ENCODE results near the gene OGA. TPM values are rescaled to one million over a fixed set of nuclear protein-coding genes. Genes with fewer than 3 reads are reported as not detected.

OGA gene
- total and polyA plus RNA-seq, 5 donors, result 41.1 to 96.4 (median 79.7) TPM

DNA sequence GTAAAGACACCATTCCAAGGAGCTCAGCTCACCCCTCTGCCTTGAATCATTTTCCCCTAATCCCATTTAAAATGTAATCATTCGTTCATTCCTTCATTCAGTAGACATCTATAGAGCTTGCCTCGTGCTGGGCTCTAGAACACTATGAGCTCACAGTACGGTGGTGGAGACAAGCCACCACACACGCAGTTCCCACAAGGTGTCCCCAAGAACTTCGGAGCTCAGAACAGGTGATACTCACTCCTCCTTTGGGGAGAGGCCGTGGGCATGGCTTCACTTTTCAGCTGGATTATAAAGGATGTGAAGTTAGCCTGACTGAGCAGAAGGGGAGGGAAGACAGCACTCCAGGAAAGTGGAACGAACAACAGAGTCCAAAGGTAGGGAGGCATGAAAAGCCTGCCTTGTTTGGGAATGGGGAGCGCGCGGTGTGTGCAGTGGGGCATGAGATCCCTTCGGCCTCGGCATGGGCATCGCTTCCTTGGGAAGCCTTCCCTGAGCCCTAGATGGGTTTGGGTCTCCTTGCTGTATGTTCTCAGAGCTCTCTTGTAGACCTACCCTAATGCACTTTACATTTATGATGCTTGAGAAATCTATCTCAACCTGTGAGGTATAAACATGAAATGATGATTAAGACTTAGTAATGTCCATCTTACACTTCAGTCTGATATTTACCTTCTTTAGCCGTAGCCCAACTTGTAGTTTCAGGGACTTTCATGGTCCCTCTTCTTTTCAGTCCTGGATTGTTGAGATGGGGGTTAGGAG lies 809 bp upstream of the OGA start:
- no peaks in the 10 kb centered on the region for H3K27me3 ChIP-seq (ENCODE audit: control insufficient read depth, insufficient read depth)
- intact Hi-C loops (cut with DNase I), result no loop called here
- H3K27ac ChIP-seq (ENCODE audit: low read length), result peak overlapping the region; percentile 94
- no peaks in the 10 kb centered on the region for H3K9me3 ChIP-seq (ENCODE audit: control insufficient read depth, low read length)
- 26% methylated on average over 14 of the region's 14 CpGs for WGBS
- H3K4me1 ChIP-seq (ENCODE audit: control insufficient read depth, insufficient read depth, low read length), result peaks cover 8% of the 10 kb centered on the region
- peak; percentile 4 to 16 for ATAC-seq
- H3K4me3 ChIP-seq (ENCODE audit: low read length), result peak overlapping the region; percentile 80
- DNase-seq, result peak in 1 of 3 donors; percentile 52

GRCh38 chr10:101817337-101818118 lies 716 bp downstream of the OGA start:
- Histone ChIP-seq H3K4me3 (ENCODE audit: low read length) (peak overlapping the region; percentile 80), H3K9me3 (ENCODE audit: control insufficient read depth, low read length) (no peaks in the 10 kb centered on the region), H3K27me3 (ENCODE audit: control insufficient read depth, insufficient read depth) (no peaks in the 10 kb centered on the region), H3K27ac (ENCODE audit: low read length) (peak overlapping the region; percentile 94), H3K4me1 (ENCODE audit: control insufficient read depth, insufficient read depth, low read length) (peaks cover 11% of the 10 kb centered on the region)
- WGBS, result under 1% methylated on average over 44 of the region's 44 CpGs
- intact Hi-C loops (cut with DNase I), result no loop called here
- ATAC-seq (peak; percentile 70 to 78), DNase-seq (peak; percentile 93 to 97 (median 95))

DNA sequence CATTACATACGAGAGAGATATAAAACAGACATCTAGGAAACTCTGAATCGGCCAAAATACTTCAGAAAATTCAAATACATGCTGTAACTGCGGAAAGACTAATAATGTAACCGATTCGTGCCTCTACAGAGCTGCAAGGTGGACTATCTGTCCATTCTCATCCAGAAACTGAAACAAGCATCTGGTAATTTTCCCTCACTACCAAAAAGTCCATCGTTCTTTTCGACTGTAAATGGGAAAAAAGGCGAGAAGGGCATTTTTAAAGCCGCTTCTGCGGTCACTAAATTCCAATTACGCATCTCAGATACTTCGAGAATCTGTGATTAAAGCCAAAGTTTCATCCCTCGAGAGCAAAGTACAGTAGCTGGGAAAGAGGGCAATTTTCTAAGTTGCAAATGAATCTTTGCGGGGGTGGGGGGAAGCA lies 1.3 kb downstream of the OGA start:
- intact Hi-C loops (cut with DNase I), result no loop called here
- Histone ChIP-seq H3K4me3 (ENCODE audit: low read length) (peak overlapping the region; percentile 80), H3K27me3 (ENCODE audit: control insufficient read depth, insufficient read depth) (no peaks in the 10 kb centered on the region), H3K9me3 (ENCODE audit: control insufficient read depth, low read length) (no peaks in the 10 kb centered on the region), H3K27ac (ENCODE audit: low read length) (peak overlapping the region; percentile 94), H3K4me1 (ENCODE audit: control insufficient read depth, insufficient read depth, low read length) (peaks cover 11% of the 10 kb centered on the region)
- under 1% methylated on average over 14 of the region's 14 CpGs for WGBS
- ATAC-seq (no peak), DNase-seq (no peak)

DNA sequence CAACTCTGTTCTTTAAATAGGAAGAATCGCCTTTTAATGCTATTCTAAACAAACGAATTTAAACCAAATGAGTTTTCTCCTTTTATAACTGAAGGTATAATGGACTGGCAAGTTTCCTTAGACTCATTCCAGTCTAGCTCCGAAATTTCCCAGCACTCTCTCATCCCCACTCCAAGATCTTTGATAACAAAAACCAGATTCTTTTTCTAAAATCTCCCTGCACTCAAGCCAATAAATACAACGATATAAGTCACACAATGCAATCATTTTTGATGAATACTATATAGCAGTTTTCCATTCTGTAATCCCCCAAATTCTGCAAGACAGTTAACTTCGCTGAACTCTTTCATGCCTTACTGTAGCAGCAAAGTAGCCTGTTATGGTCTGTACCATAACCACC lies 1.9 kb downstream of the OGA start:
- H3K27me3 ChIP-seq (ENCODE audit: control insufficient read depth, insufficient read depth), result no peaks in the 10 kb centered on the region
- DNase-seq (no peak), ATAC-seq (no peak)
- H3K27ac ChIP-seq (ENCODE audit: low read length), result no peak overlapping the region
- intact Hi-C loops (cut with DNase I), result no loop called here
- peaks cover 11% of the 10 kb centered on the region for H3K4me1 ChIP-seq (ENCODE audit: control insufficient read depth, insufficient read depth, low read length)
- H3K9me3 ChIP-seq (ENCODE audit: control insufficient read depth, low read length), result no peaks in the 10 kb centered on the region
- peak overlapping the region; percentile 80 for H3K4me3 ChIP-seq (ENCODE audit: low read length)
- 1% methylated on average over 5 of the region's 5 CpGs for WGBS

GRCh38 chr10:101814466-101815071 lies 3.7 kb downstream of the OGA start:
- DNase-seq (no peak), ATAC-seq (no peak)
- Histone ChIP-seq H3K27me3 (ENCODE audit: control insufficient read depth, insufficient read depth) (no peaks in the 10 kb centered on the region), H3K9me3 (ENCODE audit: control insufficient read depth, low read length) (no peaks in the 10 kb centered on the region), H3K4me1 (ENCODE audit: control insufficient read depth, insufficient read depth, low read length) (peaks cover 12% of the 10 kb centered on the region), H3K27ac (ENCODE audit: low read length) (no peak overlapping the region), H3K4me3 (ENCODE audit: low read length) (peak overlapping the region; percentile 80)
- intact Hi-C loops (cut with DNase I), result no loop called here
- whole genome bisulfite sequencing, result 50% methylated on average over 8 of the region's 8 CpGs

- no peak for ATAC-seq
- 64% methylated on average over 4 of the region's 4 CpGs for WGBS
- H3K4me1 ChIP-seq (ENCODE audit: control insufficient read depth, insufficient read depth, low read length), result peaks cover 8% of the 10 kb centered on the region
- no peaks in the 10 kb centered on the region for H3K27me3 ChIP-seq (ENCODE audit: control insufficient read depth, insufficient read depth)
- no peak overlapping the region for H3K27ac ChIP-seq (ENCODE audit: low read length)
- H3K4me3 ChIP-seq (ENCODE audit: low read length), result no peak overlapping the region
- no peak for DNase-seq
- no peaks in the 10 kb centered on the region for H3K9me3 ChIP-seq (ENCODE audit: control insufficient read depth, low read length)
- intact Hi-C loops (cut with DNase I), result no loop called here
These were observed 5.6 kb downstream of the OGA start for GRCh38 chr10:101812606-101813005.

- Histone ChIP-seq H3K9me3 (ENCODE audit: control insufficient read depth, low read length) (no peaks in the 10 kb centered on the region), H3K4me1 (ENCODE audit: control insufficient read depth, insufficient read depth, low read length) (peaks cover 1% of the 10 kb centered on the region), H3K27ac (ENCODE audit: low read length) (no peak overlapping the region), H3K4me3 (ENCODE audit: low read length) (no peak overlapping the region), H3K27me3 (ENCODE audit: control insufficient read depth, insufficient read depth) (no peaks in the 10 kb centered on the region)
- DNase-seq (no peak), ATAC-seq (no peak)
- intact Hi-C loops (cut with DNase I), result no loop called here
- WGBS, result 76% methylated on average over 1 of the region's 1 CpG
These were observed 11.1 kb downstream of the OGA start for GRCh38 chr10:101807158-101807557.

GRCh38 chr10:101803511-101803910 lies 14.7 kb downstream of the OGA start:
- no peak for DNase-seq
- Histone ChIP-seq H3K9me3 (ENCODE audit: control insufficient read depth, low read length) (no peaks in the 10 kb centered on the region), H3K27ac (ENCODE audit: low read length) (no peak overlapping the region), H3K27me3 (ENCODE audit: control insufficient read depth, insufficient read depth) (no peaks in the 10 kb centered on the region), H3K4me1 (ENCODE audit: control insufficient read depth, insufficient read depth, low read length) (no peaks in the 10 kb centered on the region), H3K4me3 (ENCODE audit: low read length) (no peak overlapping the region)
- intact Hi-C loops (cut with DNase I), result no loop called here
- 64% methylated on average over 4 of the region's 4 CpGs for WGBS
- ATAC-seq, result no peak

- Histone ChIP-seq H3K9me3 (ENCODE audit: control insufficient read depth, low read length) (no peaks in the 10 kb centered on the region), H3K27ac (ENCODE audit: low read length) (no peak overlapping the region), H3K27me3 (ENCODE audit: control insufficient read depth, insufficient read depth) (no peaks in the 10 kb centered on the region), H3K4me3 (ENCODE audit: low read length) (no peak overlapping the region), H3K4me1 (ENCODE audit: control insufficient read depth, insufficient read depth, low read length) (no peaks in the 10 kb centered on the region)
- ATAC-seq (no peak), DNase-seq (no peak)
- WGBS, result 51% methylated on average over 4 of the region's 4 CpGs
- intact Hi-C loops (cut with DNase I), result no loop called here
These were observed 20.7 kb downstream of the OGA start for GRCh38 chr10:101797403-101798059.

GRCh38 chr10:101793526-101793925 lies 24.7 kb downstream of the OGA start:
- Histone ChIP-seq H3K27me3 (ENCODE audit: control insufficient read depth, insufficient read depth) (no peaks in the 10 kb centered on the region), H3K4me1 (ENCODE audit: control insufficient read depth, insufficient read depth, low read length) (no peaks in the 10 kb centered on the region), H3K9me3 (ENCODE audit: control insufficient read depth, low read length) (no peaks in the 10 kb centered on the region), H3K27ac (ENCODE audit: low read length) (no peak overlapping the region), H3K4me3 (ENCODE audit: low read length) (no peak overlapping the region)
- WGBS, result 96% methylated on average over 12 of the region's 12 CpGs
- intact Hi-C loops (cut with DNase I), result no loop called here
- no peak for DNase-seq
- no peak for ATAC-seq

DNA sequence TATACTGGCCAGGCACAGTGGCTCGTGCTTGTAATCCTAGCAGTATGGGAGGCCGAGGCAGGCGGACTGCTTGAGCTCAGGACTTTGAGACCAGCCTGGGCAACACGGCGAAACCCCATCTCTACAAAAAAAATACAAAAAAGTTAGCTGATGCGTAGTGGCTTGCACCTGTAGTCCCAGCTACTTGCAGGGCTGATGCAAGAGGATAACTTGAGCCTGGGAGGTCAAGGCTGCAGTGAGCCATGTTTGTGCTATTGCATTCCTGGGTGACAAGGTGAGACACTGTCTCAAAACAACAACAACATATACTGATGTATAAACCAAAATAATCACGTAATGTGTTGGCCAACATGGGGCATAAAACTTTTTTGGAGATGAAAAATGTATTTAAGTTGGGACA lies 28.6 kb downstream of the OGA start:
- Histone ChIP-seq H3K27ac (ENCODE audit: low read length) (no peak overlapping the region), H3K4me1 (ENCODE audit: control insufficient read depth, insufficient read depth, low read length) (no peaks in the 10 kb centered on the region), H3K27me3 (ENCODE audit: control insufficient read depth, insufficient read depth) (no peaks in the 10 kb centered on the region), H3K4me3 (ENCODE audit: low read length) (no peak overlapping the region), H3K9me3 (ENCODE audit: control insufficient read depth, low read length) (no peaks in the 10 kb centered on the region)
- intact Hi-C loops (cut with DNase I), result no loop called here
- no peak for ATAC-seq
- no peak for DNase-seq
- 93% methylated on average over 7 of the region's 7 CpGs for WGBS

Data from right cardiac atrium (tissue), 5 donors.